ENCODE measurements around the gene ZDHHC12. TPM values are rescaled to one million over a fixed set of nuclear protein-coding genes. Genes with fewer than 3 reads are reported as not detected.
A peak's percentile ranks its signal among the peaks of the same experiment; 100 is the strongest.

The ZDHHC12 gene
- total and polyA plus RNA-seq, 2 of the 8 experiments (the other 6 are each of a cell fraction or from before 2014, with no cell fraction given), result 35.0 to 93.8 TPM

DNA sequence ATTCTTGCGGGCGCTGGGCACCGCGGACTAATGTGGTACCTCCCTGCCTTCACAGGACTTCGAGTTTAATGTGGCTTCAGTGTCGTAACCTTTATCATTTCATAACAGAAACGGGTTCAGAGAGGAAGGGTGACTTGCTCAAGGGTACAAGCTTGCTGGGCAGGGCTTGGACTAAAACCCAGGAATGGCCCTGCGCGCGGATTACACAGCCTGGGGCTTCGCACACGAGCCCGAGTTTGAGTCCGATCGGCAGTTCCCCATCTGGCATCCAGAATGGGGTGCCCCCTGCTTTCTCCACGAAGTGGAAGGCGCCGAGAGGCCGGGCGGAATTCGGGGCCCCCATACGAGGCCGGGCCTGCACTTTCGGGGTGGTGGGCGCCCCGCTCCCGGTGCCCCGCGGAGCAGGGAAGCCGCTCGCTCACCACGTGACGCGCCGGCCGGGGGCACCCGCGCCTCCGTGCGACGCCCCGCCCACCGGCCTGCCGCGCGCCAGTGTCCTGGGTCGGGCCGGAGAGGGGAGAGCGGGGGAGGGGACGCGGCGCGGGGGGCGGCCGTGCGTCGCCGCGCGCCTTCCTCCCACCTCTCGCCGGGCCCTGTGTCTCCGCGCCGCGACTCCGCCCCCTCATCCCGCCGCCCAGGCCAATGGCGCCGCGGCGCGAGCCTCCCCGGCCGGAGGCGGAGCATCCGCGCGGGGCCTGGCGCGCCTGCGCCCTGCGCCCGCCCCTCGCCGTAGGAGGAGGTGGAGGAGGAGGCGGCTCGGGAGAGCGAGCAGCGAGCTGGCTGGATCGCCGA lies 35.2 kb downstream of the ZDHHC12 start, which contains the start of gene SET:
SET (plus strand) TSS at position 722 of the 792 bp plus-strand sequence. CDS start 361 bp downstream, outside the sequence.
- Histone ChIP-seq H2AK5ac (ENCODE audit: low read depth, low read length) (0 out of 2 replicates have a peak within 1 kb of the TSS, but pooled peaks have one; percentile 11), H3K4ac (replicated peaks; ENCODE audit: insufficient read length, low read depth, low read length) (no peak within 1 kb of the TSS), H2BK15ac (ENCODE audit: low read length) (no peak within 1 kb of the TSS; the same call in 1 of the 2 replicates), H3K56ac (replicated peaks; ENCODE audit: insufficient read length, low read depth, low read length) (peak within 1 kb of the TSS; percentile 42), H2BK12ac (ENCODE audit: low read depth, low read length) (peak within 1 kb of the TSS; percentile 32; the same call in 1 of the 2 replicates), H3K23ac (ENCODE audit: insufficient read length) (no peak within 1 kb of the TSS), H2BK5ac (ENCODE audit: low read depth, low read length) (peak within 1 kb of the TSS; percentile 93), H3K4me1 (replicated peaks in 1 of 4; ENCODE audit: control insufficient read depth in 3 of 4, insufficient read depth in 4 of 4, low read length in 3 of 4) (peaks cover 6 to 15% (median 8%) of the 10 kb centered on the region in 4 experiments; a peak in 6 of 7 replicates), H3K27me3 (replicated peaks in 1 of 4; ENCODE audit: control insufficient read depth in 3 of 4, extremely low read depth in 1 of 4, insufficient read depth in 3 of 4, low read length in 3 of 4) (no peaks in the 10 kb centered on the region), H3K14ac (ENCODE audit: insufficient read length) (no peak within 1 kb of the TSS), H2BK120ac (replicated peaks; ENCODE audit: low read depth, low read length) (no peak within 1 kb of the TSS), H4K5ac (ENCODE audit: insufficient read length, low read depth, low read length) (peak within 1 kb of the TSS; percentile 90), H4K8ac (ENCODE audit: extremely low read depth, insufficient read depth, low read length) (peak within 1 kb of the TSS; percentile 90; the same call in 1 of the 2 replicates), H2BK20ac (ENCODE audit: low read length) (no peak within 1 kb of the TSS), H2AFZ (ENCODE audit: low read length) (no peak within 1 kb of the TSS), H3K79me2 (ENCODE audit: control insufficient read depth in 1 of 2, insufficient read depth in 2 of 2, low read length in 2 of 2) (peaks cover 40 to 81% of the 10 kb centered on the region in 2 experiments), H3K4me3 (ENCODE audit: extremely low read depth in 1 of 4, insufficient read depth in 2 of 4, low read depth in 3 of 4, low read length in 4 of 4) (peak within 1 kb of the TSS; percentile 82 to 96 (median 92)), H3K18ac (ENCODE audit: extremely low read depth, low read length) (peak within 1 kb of the TSS; percentile 49), H3K27ac (ENCODE audit: low read depth, low read length) (peak within 1 kb of the TSS; percentile 86), H3K9me3 (ENCODE audit: insufficient read depth in 2 of 2, low read depth in 1 of 2, low read length in 1 of 2) (no peaks in the 10 kb centered on the region), H3K36me3 (ENCODE audit: control insufficient read depth in 2 of 4, insufficient read depth in 4 of 4, low read length in 3 of 4) (peaks cover 13 to 55% (median 25%) of the 10 kb centered on the region in 4 experiments), H3K23me2 (ENCODE audit: low read depth, low read length) (peaks cover 24% of the 10 kb centered on the region), H3K79me1 (ENCODE audit: low read depth, low read length) (peaks cover 8% of the 10 kb centered on the region; the same call in 1 of the 2 replicates), H3K4me2 (ENCODE audit: insufficient read depth in 1 of 2, low read depth in 2 of 2, low read length in 2 of 2) (peak within 1 kb of the TSS; percentile 90 to 100), H4K91ac (replicated peaks; ENCODE audit: insufficient read length, low read length) (peak within 1 kb of the TSS; percentile 49), H4K20me1 (replicated peaks in 1 of 2; ENCODE audit: control insufficient read depth in 1 of 2, insufficient read depth in 2 of 2, low read length in 2 of 2) (peaks cover 31 to 36% of the 10 kb centered on the region in 2 experiments), H3K9ac (replicated peaks in 1 of 4; ENCODE audit: extremely low read depth in 1 of 4, low read depth in 3 of 4, low read length in 3 of 4) (peak within 1 kb of the TSS; percentile 84 to 99 (median 88))
- ChIA-PET CTCF (ENCODE audit: partially characterized antibody) (interaction anchor here (0.6 to 1.8 kb wide), 4 partner anchors 13 to 126 kb away, joined by 3 to 5 read pairs (median 4); partner anchors contain the start of gene PKN3), POLR2A (ENCODE audit: partially characterized antibody) (interaction anchor here (0.9 to 46.1 kb wide), 11 partner anchors 7 to 392 kb away, joined by 3 to 1197 read pairs (median 9); partner anchors contain the start of genes DOLPP1, DYNC2I2, PKN3 and SET)
- WGBS, 2 experiments (ENCODE audit: extremely low coverage in 1 of 2, insufficient coverage in 1 of 2, insufficient read length in 1 of 2, insufficient replicate concordance in 2 of 2, low coverage in 1 of 2, low lambda C conversion rate in 2 of 2, missing lambda C conversion rate in 1 of 2), result 7% methylated on average over 25 of the region's 93 CpGs; no CpG with 5 or more reads in 1 of the 2 experiments
- no peak for FAIRE-seq
- peak; percentile 80 to 92 for DNase-seq (ENCODE audit: low read depth in 1 of 2, low spot score in 2 of 2)
- TF ChIP-seq TCF12 (IDR thresholded peaks at IDR 0.05; ENCODE audit: low read depth, low read length) (0 out of 2 replicates have a peak, but pooled peaks have one; percentile 3), TAF7 (optimal IDR thresholded peaks at IDR 0.05; ENCODE audit: borderline replicate concordance, low read depth, low read length) (no peak), SP2 (IDR thresholded peaks at IDR 0.05; ENCODE audit: low read length) (no peak), RXRA (IDR thresholded peaks at IDR 0.05; ENCODE audit: insufficient read depth, low read depth, low read length) (no peak), MAFK (IDR thresholded peaks at IDR 0.05; ENCODE audit: low read depth, low read length) (no peak), CTBP2 (IDR thresholded peaks at IDR 0.05; ENCODE audit: borderline replicate concordance, insufficient read depth, insufficient read length, low read length) (no peak), SP4 (IDR thresholded peaks at IDR 0.05; ENCODE audit: low read length) (no peak), EP300 (IDR thresholded peaks at IDR 0.05; ENCODE audit: borderline replicate concordance in 1 of 2, low read depth in 2 of 2, low read length in 2 of 2) (peak in 1 of 2 experiments; percentile 3; a peak in 1 of 3 replicates), RBBP5 (IDR thresholded peaks at IDR 0.05; ENCODE audit: borderline replicate concordance, low read depth, low read length) (0 out of 2 replicates have a peak, but pooled peaks have one; percentile 60), SAP30 (IDR thresholded peaks at IDR 0.05; ENCODE audit: insufficient read depth, insufficient replicate concordance, low read length) (no peak)

Measured in H1 (cell line).